GM19455 (cell line): ENCODE data around the gene FAHD1.
"Not testable (repeated sequence)": the region's sequence is repeated elsewhere in the genome, so short reads cannot be mapped to it uniquely, and the experiment has no call there.

Experiments used
- ATAC-seq: cut with Tn5 transposase; IDR thresholded peaks from one replicate; pipeline ENCODE4 v1.9.1; 2021; ENCODE audit not compliant: unreplicated experiment

Gene FAHD1

DNA sequence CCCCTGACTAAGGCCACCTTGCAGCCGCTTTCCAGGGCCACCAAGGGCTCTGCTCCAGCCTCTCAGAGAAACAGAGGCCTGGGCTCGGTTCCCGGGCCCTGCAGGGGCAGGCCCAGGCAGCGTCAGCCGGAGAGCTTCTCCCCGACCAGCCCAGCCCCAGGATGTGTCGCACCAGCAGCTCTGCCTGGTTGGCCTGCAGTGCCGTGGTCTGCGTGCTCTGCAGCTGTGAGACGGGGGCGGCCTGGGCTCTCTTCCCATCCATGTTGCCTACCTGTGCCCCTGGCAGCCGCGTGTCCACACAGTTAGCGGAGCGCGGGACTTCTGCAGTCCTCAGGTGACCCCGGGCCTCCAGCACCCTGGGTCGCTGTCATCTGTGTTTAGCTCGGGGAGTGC lies 38.3 kb upstream of the FAHD1 start:
- no peak for ATAC-seq

DNA sequence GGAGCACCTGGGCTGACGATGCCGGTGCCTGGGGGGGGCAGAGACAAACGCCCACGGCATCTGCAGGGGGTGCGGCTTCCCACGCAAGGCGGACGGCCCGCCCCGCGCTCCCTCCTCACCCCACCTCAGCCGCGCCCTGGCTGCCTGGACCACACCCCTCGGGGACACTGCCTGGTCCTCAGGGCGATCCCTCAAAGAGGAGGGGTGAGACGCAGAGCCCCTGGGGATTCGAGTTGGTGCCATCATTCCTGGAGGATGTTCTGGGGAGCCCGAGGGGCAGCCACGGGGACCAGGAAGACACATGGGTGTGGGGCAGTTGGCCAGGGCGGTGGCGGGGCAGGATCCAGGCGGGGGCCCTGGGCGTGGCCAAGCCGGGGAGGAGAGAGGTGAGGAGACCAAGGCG lies 37.4 kb upstream of the FAHD1 start:
- no peak for ATAC-seq

DNA sequence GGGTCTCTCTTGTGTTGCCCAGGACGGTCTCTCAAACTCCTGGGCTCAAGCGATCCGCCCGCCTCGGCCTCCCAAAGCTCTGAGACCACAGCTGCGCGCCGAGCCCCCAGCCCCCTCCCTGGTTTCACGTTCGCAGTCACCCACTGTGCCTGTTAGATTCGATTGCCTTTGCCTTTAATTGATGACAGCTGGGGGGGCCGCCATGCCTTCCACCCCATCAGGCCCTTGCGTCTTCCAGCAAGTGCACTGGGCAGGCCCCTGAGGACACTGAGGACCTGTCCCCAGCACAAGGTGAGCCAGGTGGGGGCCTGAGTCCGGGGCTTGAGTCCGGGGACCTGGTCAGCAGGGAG lies 36.8 kb upstream of the FAHD1 start:
- ATAC-seq, result no peak

DNA sequence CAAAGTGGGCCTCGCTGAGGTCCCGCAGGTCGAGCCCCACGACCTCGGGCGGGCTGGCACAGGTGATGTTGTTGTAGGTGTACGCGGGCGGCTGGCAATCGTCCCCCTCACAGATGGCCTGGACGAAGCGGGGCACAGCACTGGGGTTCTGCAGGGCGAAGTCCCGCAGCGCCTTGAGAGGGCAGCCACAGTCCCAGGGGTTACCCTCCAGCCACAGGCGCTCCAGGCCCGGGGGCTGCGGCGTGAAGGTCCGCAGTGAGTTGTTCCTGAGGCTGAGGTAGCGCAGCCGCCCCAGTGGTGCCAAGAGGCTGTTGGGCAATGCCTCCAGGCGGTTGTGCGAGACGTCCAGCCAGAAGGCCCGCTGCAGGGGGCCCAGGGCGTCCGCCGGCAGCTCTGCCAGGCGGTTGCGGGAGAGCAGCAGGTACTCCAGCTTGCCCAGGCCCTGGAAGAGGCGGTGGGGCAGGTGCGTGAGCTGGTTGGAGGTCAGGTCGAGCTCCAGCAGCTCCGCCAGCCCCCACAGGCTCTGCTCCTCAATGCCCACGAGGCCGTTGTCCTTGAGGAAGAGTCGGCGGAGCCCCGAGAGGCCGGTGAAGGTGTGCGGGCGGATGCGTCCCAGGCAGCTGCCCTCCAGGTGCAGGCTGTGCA lies 36.3 kb upstream of the FAHD1 start:
- no peak for ATAC-seq

DNA sequence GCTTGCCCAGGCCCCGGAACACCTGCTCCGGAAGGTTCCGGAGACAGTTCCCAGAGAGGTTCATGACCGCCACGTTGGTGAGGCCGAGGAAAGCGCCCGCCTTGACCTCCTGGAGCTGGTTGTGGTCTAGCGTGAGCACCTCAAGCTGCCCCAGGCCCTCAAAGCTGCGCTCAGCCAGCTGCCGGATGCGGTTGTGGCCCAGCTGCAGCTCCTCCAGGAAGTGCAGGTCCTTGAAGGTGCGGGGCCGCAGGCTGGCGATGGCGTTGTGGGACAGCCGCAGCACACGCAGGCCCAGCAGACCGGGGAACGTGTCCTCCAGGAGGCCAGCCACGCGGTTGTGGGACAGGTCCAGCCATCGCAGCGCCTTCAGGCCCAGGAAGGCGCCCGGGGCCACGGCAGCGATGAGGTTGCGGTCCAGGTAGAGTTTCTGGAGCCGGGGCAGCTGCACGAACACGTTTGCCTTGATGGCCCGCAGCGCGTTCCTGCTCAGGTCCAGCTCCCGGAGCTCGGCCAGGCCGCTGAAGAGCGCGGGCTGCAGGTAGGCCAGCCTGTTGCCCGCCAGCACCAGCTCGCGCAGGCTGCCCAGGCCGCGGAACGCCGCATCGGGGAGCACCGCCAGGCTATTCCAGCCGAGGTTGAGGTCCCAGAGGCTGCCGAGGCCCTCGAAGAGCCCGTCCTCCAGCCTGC lies 35.6 kb upstream of the FAHD1 start:
- ATAC-seq, result no peak

DNA sequence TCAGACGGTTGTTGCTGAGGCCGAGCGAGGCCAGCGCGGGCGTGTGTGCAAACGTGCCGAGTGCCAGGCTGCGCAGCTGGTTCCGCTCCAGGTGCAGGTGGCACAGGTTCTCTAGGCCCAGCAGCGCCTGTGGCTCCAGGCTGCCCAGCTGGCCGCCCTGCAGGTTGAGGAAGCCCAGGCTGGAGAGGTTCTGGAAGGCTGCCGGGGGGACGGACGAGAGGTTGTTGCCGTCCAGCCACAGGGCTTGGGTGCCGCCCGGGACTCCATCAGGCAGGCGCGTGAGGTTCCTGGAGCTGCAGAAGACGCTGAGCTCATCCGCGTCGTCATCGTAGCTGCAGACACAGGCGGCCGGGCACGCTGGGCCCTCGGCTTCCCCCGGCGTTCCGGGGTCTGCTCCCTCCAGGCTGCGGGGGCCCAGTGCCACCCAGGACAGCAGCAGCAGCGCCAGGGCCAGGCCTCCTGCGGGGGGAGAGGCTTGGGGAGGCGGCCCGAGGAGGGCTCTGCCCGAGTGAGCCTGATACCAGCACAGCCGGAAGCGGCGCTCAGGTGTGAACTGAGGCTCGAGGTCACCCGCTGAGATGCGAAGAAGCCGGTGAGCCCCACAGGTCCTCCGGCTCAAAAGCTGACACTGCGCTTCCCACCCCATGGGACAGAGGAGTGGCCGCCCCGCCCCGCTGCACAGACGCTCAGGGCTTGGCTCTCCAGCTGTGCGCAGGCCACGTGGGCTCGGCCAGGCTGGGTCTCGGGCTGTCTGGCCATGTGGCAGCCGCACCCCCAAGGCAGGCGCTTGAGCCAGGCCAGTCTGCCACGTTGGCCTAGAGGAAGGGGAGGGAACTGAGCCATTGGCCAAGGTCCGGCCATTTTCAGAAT lies 34.8 kb upstream of the FAHD1 start:
- ATAC-seq, result no peak

DNA sequence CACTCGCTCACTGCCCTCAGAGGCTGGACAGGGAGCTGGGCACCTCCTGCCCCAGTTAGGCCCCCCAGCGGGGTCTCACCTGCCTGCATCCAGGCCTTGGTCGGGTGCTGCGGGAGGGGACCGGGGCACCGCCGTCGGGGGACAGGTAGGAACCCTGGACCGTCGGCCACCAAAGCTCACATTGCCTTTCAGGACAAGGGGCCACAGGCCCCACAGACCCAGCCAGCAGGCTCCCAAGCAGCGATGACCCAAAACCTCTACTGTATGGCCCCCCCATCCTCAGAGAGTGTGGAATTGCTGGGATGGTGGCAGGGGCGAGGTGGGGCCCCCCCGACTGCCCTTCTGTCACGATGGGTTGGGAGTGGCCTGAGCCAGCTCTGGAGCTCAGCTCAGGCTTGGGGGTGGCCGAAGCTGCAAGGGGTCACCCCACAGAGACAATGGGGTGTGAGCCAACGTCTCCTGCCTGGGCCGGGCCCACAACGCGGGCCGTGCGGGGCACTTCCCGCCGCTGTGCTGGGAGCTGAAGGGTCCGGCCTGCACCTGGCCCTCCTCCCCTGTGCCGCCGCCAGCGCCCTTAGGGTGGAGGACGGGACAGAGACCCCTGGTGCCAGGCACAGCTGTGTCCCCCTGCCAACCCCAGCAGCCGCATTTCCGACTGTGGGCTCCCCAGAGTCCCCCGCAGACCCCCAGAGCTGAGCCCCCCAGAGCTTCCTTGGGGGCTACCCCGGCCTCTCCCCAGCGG lies 34.0 kb upstream of the FAHD1 start:
- no peak for ATAC-seq

DNA sequence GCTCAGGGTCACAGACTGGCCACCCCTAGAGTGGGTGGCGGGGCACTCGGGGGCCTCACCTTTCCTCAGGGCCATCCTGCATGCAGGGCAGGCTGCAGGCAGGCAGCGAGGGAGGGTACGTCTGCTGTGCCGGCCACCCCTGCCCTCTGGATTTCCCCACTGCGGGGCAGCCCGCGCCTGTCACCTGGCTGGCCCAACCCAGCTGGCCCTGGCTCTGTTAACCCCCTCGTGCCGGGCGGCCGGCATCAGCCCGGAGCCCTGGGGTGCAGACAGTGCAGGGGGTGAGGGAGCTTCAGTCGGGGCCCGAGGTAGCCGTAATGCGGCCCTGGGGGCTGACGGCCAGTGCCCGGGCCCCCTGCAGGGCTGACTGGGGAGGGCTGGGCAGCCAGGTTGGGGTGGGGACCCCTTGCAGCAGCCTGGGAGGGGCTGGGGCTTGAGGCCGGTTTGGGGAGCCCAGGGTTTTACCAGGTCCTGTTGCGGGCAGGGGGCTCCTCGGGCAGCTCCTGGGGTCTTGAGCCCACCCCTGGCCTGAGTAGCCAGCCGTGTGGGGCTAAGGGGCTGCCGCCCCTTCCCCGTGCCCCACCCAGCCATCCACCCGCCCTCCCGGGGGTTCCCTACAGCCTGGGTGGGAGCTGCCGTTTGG lies 33.3 kb upstream of the FAHD1 start, which contains the start of gene IGFALS:
Gene IGFALS (minus strand): TSS at position 128 of the 643 bp plus-strand sequence. CDS start 53 bp downstream, at position 75.
- no peak for ATAC-seq

DNA sequence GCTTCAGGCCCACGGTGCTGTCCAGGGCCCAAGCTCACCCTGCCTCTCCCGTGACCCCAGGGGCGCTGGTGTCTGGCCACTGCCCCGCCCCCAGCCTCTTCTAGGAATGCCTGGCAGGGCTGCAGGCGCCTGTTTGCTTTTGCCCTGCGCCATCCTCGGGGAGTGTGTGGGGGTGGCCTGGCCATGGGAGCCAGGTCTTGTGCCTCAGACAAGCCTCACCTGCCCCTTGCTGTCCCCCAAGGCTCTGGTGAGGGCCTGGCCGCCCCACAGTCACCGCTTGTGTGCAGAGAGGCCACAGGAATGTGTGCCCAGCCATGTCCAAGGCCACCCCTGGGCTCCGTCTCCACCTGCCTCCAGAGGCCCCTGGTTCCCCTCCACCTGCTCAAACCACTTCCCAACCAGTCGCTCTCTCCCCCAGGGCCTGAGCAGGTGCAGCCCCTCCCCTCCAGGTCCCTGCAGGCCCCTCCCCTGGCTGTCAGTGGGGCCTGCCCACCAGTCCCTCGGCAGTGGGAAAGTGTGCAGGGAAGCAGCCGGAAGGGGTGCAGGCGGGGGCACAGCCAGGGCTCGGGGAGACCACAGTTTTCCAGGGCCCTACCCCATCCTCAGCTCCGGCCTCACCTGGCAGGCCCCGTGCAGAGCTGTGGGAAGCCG lies 32.7 kb upstream of the FAHD1 start:
- ATAC-seq, result no peak

DNA sequence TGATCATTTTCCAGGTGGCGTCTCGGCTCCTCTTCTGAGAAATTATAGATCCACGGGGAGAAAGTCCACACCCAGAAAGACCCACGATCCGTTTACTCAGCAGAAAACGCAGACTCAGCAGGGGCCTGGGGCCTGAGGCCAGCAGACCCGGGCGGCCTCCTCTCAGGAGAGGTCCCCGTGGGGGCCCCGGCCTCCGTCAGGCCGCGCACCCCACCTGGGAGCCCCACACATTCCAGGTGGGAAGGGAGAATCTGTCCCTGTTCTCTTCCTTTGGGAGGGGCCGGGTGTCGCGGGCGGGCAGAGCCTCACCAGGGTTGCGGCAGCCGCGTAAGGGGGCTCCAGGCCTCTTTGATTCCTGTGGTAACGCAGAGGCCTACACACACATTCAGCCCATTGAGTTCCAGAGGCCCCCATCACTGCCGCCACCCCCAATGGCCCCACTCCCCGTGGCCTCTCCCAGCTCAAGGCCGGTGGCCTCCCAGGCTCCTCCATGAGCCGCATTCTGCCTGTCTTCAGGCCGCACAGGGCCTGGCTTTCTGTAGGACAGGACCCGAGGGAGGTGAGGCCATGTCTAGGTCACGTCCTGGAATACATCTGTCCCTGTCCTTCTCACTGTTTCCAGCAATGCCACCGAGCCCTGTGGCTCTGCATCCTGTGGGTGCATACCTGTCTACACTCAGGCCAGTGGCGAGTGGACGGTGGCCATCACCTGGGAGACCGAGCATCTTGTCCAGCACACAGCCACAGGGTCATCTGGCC lies 31.9 kb upstream of the FAHD1 start:
- no peak for ATAC-seq

DNA sequence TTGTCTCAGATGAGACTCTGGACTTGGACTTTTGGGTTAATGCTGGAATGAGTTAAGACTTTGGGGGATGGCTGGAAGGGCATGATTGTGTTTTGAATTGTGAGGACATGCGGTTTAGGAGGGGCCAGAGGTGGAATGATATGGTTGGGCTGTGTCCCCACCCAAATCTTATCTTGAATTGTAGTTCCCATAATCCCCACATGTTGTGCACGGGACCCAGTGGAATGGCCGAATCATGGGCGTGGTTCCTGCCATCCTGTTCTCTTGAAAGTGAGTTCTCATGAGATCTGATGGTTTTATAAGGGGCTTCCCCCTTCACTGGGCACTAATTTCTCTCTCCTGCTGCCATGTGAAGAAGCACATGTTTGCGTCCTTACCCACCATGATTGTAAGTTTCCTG lies 27.7 kb upstream of the FAHD1 start:
- not testable (repeated sequence) for ATAC-seq

DNA sequence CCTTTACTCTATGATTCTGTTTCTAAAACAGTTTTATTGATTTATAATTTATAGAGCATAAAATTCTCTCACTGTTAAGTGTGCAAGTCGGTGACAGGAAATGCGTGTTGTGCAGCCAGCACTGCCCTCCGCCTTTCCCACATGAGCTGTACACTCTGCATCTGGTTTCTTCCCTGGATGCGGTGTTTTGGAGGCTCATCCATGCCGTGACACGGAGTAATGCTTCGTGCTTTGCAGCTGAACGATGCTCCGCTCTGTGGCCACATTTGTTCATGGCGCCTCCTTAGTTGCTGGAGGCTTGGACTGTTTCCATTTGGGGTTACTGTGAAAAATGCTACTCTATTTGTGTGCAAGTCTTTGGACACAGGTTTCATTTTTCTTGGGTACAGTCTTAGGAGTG lies 26.3 kb upstream of the FAHD1 start:
- ATAC-seq, result no peak

DNA sequence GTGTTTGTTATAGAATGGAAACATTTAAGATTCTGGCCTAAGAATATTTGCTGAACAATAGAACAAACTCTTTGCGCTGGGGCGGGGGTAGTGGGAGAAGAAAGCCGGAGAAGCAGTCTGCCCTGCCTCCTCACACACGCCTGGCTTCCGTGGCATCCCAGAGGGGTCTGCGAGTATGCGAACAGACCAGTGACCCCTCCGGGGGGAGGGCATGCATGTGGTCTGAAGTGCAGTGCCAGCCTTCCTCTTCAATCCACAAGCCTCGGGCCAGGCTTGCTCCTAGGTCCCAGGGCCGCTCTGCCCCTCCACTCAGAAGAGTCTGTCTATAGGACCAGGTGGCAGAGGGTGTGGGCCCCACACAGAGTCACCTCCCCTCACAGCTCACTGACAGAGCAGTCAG lies 19.4 kb upstream of the FAHD1 start:
- no peak for ATAC-seq

DNA sequence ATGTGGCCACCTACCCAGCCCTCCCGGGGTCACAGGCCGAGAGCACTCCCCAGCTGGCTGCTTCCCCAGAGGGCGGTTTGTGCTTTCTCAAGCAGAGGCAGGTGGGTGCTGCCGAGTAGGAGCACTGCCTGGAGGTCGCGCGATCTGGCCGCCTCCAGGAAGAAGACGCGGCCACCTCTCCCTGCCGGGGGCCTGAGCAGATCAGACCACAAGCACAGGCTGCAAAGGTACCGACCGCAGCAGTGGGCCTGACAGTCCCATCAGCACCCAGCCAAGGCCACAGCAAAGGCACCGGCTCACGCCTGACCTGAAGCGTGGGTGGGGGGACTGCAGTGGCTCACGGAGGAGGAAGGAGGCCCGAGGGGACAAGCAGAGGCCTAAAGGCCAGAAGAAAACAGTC lies 18.3 kb upstream of the FAHD1 start:
- no peak for ATAC-seq

DNA sequence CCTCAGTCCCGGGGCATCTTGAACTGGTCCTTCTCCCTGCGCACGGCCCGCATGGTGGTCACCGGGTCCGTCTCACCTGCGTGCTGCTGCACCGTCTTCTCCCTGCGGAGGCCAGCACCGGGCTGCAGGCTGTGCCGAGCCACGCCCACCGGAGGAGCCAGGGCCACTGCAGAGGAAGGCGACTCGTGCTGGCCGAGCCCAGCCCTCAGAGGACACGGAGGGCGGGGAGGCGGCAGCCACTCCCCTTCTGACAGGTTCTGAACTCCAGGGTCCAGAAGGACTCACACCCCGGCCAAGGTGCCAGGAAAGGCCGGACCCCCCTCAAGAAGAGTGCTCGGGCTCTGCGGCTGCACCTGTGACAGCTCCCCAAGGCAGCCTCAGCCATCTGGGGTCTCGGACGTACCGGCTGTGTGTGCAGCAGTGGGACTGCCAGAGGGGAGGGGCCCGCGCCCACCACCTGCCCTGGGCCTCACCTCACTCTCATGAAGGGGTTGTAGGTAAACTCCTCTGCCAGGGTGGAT lies 17.7 kb upstream of the FAHD1 start:
- ATAC-seq, result no peak

DNA sequence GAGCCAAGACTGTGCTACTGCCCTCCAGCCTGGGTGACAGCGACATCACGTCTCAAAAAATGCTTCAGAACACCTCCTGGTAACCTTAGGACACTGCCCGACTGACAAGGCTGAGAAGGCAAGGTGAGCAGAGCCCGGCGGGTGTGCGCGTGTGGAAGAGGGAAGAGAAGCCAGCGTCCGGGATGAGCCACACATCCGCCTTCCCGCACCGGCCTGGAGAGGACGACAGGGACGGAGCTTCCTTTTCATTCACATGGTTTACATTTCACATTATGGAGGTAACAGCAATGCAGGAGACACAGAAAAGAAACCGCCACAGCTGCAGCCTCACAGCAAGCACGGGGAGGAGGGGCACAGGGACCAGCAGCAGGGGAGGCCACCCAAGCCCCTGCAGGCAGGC lies 16.9 kb upstream of the FAHD1 start:
- no peak for ATAC-seq

DNA sequence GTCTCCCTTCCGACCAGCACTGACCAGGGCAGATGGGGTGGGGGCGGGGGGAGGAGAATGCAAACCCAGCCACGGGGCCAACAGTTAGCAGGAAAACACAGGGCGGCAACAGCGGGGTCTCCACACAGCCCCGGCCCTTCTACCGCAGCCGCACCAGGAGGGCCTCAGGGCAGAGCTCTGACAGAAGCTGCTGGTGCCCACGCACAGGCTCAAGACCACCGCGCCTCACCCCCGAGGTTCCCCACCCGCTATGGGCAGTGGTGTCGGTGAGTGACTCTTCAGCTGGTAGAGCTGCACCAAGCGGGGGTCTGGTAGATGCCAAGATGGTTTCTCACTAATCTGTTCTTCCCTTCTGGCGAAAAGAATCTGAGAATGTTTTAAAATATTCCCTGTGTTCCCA lies 16.5 kb upstream of the FAHD1 start:
- no peak for ATAC-seq

DNA sequence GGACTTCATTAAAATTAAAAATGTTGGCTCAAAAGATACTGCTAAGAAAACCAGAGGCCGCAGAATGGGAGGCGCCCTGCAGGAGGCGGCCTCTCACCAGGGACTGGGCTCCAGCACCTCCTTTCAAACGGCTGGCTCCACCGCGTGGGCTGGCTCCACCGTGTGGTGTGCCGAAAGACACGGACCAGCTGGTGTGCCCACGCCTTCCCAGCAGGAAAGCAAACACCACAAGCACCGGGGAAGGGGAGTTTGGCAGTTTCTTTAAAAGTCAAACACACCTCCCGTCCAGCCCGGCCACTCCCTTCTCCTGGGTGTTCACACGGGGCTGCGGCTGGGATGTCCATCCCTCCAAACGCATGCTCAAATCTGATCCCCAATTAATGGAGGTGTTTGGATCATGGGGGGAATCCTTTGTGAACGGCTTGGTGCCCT lies 14.3 kb upstream of the FAHD1 start:
- ATAC-seq, result no peak

DNA sequence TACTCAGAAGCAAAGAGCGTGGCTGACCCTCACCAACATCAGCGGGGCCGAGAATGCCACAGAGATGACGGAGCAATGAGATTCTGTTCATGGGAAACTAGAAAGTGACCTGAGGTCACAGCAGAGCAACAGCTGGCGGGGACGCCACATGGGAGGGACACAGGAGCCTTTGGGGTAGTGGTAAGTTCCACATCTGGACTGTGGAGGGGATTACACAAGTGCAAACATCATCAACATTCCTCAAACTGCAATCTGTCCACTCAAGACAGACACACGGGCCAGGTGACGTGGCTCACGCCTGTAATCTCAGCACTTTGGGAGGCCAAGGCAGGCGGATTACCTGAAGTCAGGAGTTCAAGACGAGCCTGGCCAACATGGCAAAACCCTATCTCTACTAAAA lies 11.5 kb upstream of the FAHD1 start:
- ATAC-seq, result no peak
